Ishikawa (cell line): Measurements from ENCODE around the gene TUBB6.

Experiments
- CEBPB ChIP-seq: IDR thresholded peaks from 2 replicates; pipeline ENCODE4 v1.6.1; 2012
- FOXM1 ChIP-seq: IDR thresholded peaks from 2 replicates; pipeline ENCODE4 v1.6.1; 2012; ENCODE audit warnings: low read depth, borderline replicate concordance
- RAD21 ChIP-seq: IDR thresholded peaks from 2 replicates; pipeline ENCODE4 v1.6.1; 2012; ENCODE audit warnings: low read depth
- TCF12 ChIP-seq: IDR thresholded peaks from 2 replicates; pipeline ENCODE4 v1.6.1; 2012; ENCODE audit warnings: low read depth

Gene TUBB6

GRCh38 chr18:12374401-12374800 lies 66.4 kb downstream of the TUBB6 start:
- TF ChIP-seq CEBPB, result no peak
- TF ChIP-seq TCF12, result no peak
- no peak for TF ChIP-seq RAD21
- TF ChIP-seq FOXM1, result no peak
